WTC11 (cell line): ENCODE measurements around the gene PLEKHO2. TPM values are rescaled to one million over a fixed set of nuclear protein-coding genes. Genes with fewer than 3 reads are reported as not detected.

ENCODE experiments used
- ATAC-seq: fragments of 200-7000 bp; cut with Tn5 transposase; 2 replicates; pipeline ENCODE4 v1.10.0; 2021; ENCODE audit warnings: mild to moderate bottlenecking, moderate library complexity
- CTCF ChIA-PET: fragments of 300-600 bp; sonication (Branson Sonifier 250); formaldehyde crosslinking; loops from one replicate; lab custom pipeline; 2021; ENCODE audit warnings: antibody characterized with exemption; lab: Charles Lee
- POLR2A ChIA-PET: fragments of 350-600 bp; sonication (Branson Sonifier 250); formaldehyde crosslinking; loops from one replicate; lab custom pipeline; 2021; ENCODE audit warnings: antibody characterized with exemption; lab: Charles Lee
- DNase-seq: peaks from one replicate; pipeline ENCODE4 v3.0.0; 2021; ENCODE audit warnings: low spot score
- H3K27ac Mint-ChIP-seq: 2 replicates; pipeline ENCODE4 v1.8.0; 2021; ENCODE audit warnings: mixed read lengths
- H3K27me3 Mint-ChIP-seq: 2 replicates; pipeline ENCODE4 v1.8.0; 2021; ENCODE audit warnings: low read depth, mild to moderate bottlenecking, moderate library complexity, mixed read lengths
- H3K36me3 Mint-ChIP-seq: 2 replicates; pipeline ENCODE4 v1.8.0; 2021; ENCODE audit warnings: mixed read lengths
- H3K4me1 Mint-ChIP-seq: 2 replicates; pipeline ENCODE4 v1.8.0; 2022; ENCODE audit warnings: mixed read lengths
- H3K4me3 Mint-ChIP-seq: 2 replicates; pipeline ENCODE4 v1.8.0; 2021; ENCODE audit warnings: mild to moderate bottlenecking, moderate library complexity, mixed read lengths
- H3K9me3 Mint-ChIP-seq: 2 replicates; pipeline ENCODE4 v1.8.0; 2021; ENCODE audit warnings: mixed read lengths
- ARID4B ChIP-seq: sonication (generic); formaldehyde crosslinking; IDR thresholded peaks from 2 replicates; pipeline ENCODE4 v1.8.0; 2023; ENCODE audit warnings: missing genetic modification reagents, mild to moderate bottlenecking, borderline replicate concordance
- ATF1 ChIP-seq: sonication (generic); formaldehyde crosslinking; IDR thresholded peaks from 2 replicates; pipeline ENCODE4 v1.8.1; 2023; ENCODE audit warnings: mild to moderate bottlenecking, moderate library complexity, missing genetic modification reagents
- CREM ChIP-seq: sonication (generic); formaldehyde crosslinking; IDR thresholded peaks from 2 replicates; pipeline ENCODE4 v1.8.1; 2022; ENCODE audit warnings: mild to moderate bottlenecking, missing genetic modification reagents, moderate library complexity
- E2F5 ChIP-seq: sonication (generic); formaldehyde crosslinking; IDR thresholded peaks from 2 replicates; pipeline ENCODE4 v1.8.1; 2022; ENCODE audit warnings: mild to moderate bottlenecking, moderate library complexity, missing genetic modification reagents
- GRHL2 ChIP-seq: fragments of 250-450 bp; sonication (Bioruptor Pico); IDR thresholded peaks from 2 replicates; pipeline ENCODE4 v1.8.0; 2022; ENCODE audit warnings: mild to moderate bottlenecking, moderate library complexity; ENCODE audit not compliant: insufficient replicate concordance, severe bottlenecking
- MYBL2 ChIP-seq: sonication (generic); formaldehyde crosslinking; IDR thresholded peaks from 2 replicates; pipeline ENCODE4 v1.8.1; 2023; ENCODE audit warnings: mild to moderate bottlenecking, moderate library complexity, missing genetic modification reagents
- RELA ChIP-seq: sonication (generic); formaldehyde crosslinking; IDR thresholded peaks from 2 replicates; pipeline ENCODE4 v1.8.1; 2022; ENCODE audit warnings: missing genetic modification reagents, mild to moderate bottlenecking, borderline replicate concordance
- STAT6 ChIP-seq: sonication (generic); formaldehyde crosslinking; conservative IDR thresholded peaks from 2 replicates; pipeline ENCODE4 v1.8.1; 2023; ENCODE audit warnings: mild to moderate bottlenecking, low read depth, missing genetic modification reagents, moderate library complexity
- TP53 ChIP-seq: sonication (generic); formaldehyde crosslinking; IDR thresholded peaks from 2 replicates; pipeline ENCODE4 v1.8.1; 2023; ENCODE audit warnings: mild to moderate bottlenecking, missing genetic modification reagents
- ZNF232 ChIP-seq: sonication (generic); formaldehyde crosslinking; IDR thresholded peaks from 2 replicates; pipeline ENCODE4 v1.8.0; 2022; ENCODE audit warnings: mild to moderate bottlenecking, missing genetic modification reagents
- ZNF281 ChIP-seq: sonication (generic); formaldehyde crosslinking; IDR thresholded peaks from 2 replicates; pipeline ENCODE4 v1.8.0; 2023; ENCODE audit warnings: mild to moderate bottlenecking, missing genetic modification reagents
- ZNF396 ChIP-seq: fragments of 250-450 bp; sonication (Bioruptor Pico); IDR thresholded peaks from 2 replicates; pipeline ENCODE4 v1.8.0; 2021; ENCODE audit warnings: mild to moderate bottlenecking, moderate library complexity, borderline replicate concordance
- ZNF425 ChIP-seq: fragments of 250-450 bp; sonication (Bioruptor Pico); conservative IDR thresholded peaks from 2 replicates; pipeline ENCODE4 v1.9.0; 2021; ENCODE audit warnings: mild to moderate bottlenecking
- ZNF512 ChIP-seq: sonication (generic); formaldehyde crosslinking; IDR thresholded peaks from 2 replicates; pipeline ENCODE4 v1.8.1; 2022; ENCODE audit warnings: missing genetic modification reagents, borderline replicate concordance
- total RNA-seq: library from RNA; stranded (reverse); gene quantifications from 3 replicates; pipeline ENCODE4 v1.2.3, GENCODE V29; 2021

The PLEKHO2 gene
- total RNA-seq, 1 experiment from 2014 or later: 22.1 TPM

GRCh38 chr15:64892847-64893403, 51.2 kb downstream of the PLEKHO2 start:
- H3K36me3 Mint-ChIP-seq: no peaks in the 10 kb centered on the region
- TF ChIP-seq RELA (CRISPR knock-in tag) (no peak), ZNF232 (CRISPR knock-in tag) (no peak), GRHL2 (CRISPR knock-in tag) (no peak), ZNF425 (CRISPR knock-in tag) (no peak), TP53 (CRISPR knock-in tag) (no peak), ATF1 (CRISPR knock-in tag) (no peak), E2F5 (CRISPR knock-in tag) (no peak), ZNF396 (no peak), CREM (CRISPR knock-in tag) (no peak), STAT6 (CRISPR knock-in tag) (no peak), ARID4B (CRISPR knock-in tag) (no peak), ZNF512 (CRISPR knock-in tag) (no peak), ZNF281 (CRISPR knock-in tag) (no peak), MYBL2 (CRISPR knock-in tag) (no peak)
- H3K9me3 Mint-ChIP-seq: no peaks in the 10 kb centered on the region
- no peak overlapping the region for H3K27ac Mint-ChIP-seq
- ChIA-PET POLR2A (interaction anchor here (0.8 to 2.4 kb wide), 5 partner anchors 23 to 84 kb away, joined by 3 to 8 read pairs (median 4); partner anchors contain the start of gene PLEKHO2), CTCF (interaction anchor here (0.9 to 2.6 kb wide), 6 partner anchors 12 to 165 kb away, joined by 4 to 12 read pairs (median 6); partner anchors contain the start of gene PLEKHO2)
- peaks cover 47% of the 10 kb centered on the region for H3K4me1 Mint-ChIP-seq
- H3K4me3 Mint-ChIP-seq: no peak overlapping the region
- no peaks in the 10 kb centered on the region for H3K27me3 Mint-ChIP-seq
- ATAC-seq (no peak), DNase-seq (no peak)
